WI38 (cell line): ENCODE results near the gene RAB9B.

Experiments
- H3K4me3 ChIP-seq: 2 replicates; pipeline ENCODE4 v1.5.1; 2011; ENCODE audit warnings: low read depth, mild to moderate bottlenecking, control low read depth, low read length
- CTCF ChIP-seq: IDR thresholded peaks from 2 replicates; pipeline ENCODE4 v1.5.1; 2012; ENCODE audit warnings: low read depth, mild to moderate bottlenecking, control low read depth, low read length

RAB9B gene, protein sequence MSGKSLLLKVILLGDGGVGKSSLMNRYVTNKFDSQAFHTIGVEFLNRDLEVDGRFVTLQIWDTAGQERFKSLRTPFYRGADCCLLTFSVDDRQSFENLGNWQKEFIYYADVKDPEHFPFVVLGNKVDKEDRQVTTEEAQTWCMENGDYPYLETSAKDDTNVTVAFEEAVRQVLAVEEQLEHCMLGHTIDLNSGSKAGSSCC

DNA sequence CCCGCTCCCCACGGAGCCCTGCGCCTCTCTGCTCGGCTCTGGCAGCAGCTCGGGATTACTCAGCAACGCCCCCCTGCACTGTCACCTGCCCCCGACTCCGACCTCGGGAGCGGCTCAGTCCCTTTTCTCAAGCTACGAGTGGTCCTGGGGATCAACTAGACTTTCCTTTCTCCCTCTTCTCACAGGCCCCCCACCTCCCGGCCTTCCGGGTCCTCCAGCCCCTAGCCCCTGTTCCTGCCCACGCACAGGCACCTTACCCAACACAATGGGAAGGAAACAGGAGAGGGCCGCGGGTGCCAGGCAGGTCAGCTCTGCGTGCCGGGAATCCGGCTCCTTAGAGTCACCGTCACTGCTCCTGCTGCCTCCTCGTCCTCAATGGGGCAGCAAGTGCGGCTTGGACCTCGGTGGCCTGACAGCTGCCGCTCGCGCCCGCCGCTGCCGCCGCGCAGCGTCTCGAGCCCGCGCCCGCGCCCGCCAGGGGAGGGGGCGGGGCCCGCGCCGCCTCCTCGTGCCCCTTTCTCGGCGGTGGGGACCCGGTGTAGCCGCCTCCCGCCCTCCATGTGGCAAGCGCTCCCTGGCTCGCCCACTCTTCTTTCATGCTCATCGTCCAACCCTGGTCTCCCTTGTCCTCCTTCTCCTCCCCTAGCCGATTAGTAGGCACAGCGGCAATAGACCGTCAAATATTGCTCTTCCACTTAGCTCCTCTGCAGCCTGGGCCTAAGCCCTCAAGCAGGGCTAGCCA, at the start of gene RAB9B:
Gene RAB9B, minus strand, starts transcription at position 455 of the 742 bp plus-strand sequence. CDS start 6,473 bp downstream, outside the sequence.
- H3K4me3 ChIP-seq = peak within 1 kb of the TSS; percentile 49
- no peak for TF ChIP-seq CTCF

DNA sequence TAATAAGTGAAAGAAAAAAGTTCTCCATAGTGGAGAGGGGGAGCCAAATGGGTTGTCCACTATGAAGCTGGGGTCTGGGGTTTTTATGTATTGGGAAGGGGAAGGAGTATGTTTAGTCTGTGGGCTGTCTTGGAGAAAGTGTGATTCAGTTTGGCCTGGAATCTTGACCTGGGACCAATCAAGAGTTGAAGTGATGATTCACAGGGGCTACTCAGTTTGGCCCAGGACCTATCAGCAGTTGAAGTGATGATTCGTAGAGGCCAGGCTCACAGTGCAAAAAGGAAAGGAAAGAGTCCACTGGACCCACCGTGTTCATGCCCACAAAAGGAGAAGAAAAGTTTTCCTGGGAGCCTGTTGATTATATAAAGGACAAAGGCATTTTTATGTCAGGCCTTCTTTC, 47.3 kb upstream of the RAB9B start:
- no peak for TF ChIP-seq CTCF

GRCh38 chrX:103878466-103879122, 46.5 kb upstream of the RAB9B start:
- TF ChIP-seq CTCF = no peak
- no peak overlapping the region for H3K4me3 ChIP-seq

More for the DNA sequence above, 47.3 kb upstream of the RAB9B start:
- no peak overlapping the region for H3K4me3 ChIP-seq

- H3K4me3 ChIP-seq = no peak overlapping the region
- TF ChIP-seq CTCF = no peak
These were observed 45.5 kb upstream of the RAB9B start for GRCh38 chrX:103877571-103877970.

GRCh38 chrX:103864886-103865534, 33.0 kb upstream of the RAB9B start:
- no peak for TF ChIP-seq CTCF
- no peak overlapping the region for H3K4me3 ChIP-seq

DNA sequence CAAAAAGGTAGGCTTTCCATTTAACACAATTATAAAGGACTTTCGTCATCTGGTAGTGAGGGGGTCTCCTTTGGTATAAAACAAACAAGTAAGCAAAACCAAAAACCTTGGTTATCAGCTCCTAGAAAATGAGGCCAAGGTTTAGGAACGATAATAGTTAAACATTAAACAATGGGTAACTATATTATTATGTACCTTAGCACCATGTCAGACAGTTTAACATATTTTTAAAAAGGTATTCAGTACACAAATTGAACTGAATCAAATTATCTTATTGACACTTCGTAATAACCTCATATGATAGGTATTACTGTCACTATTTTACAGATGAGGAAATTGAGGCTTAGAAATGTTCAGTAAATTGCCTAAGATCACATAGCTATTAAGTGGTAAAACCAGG, 32.1 kb upstream of the RAB9B start:
- TF ChIP-seq CTCF = no peak
- H3K4me3 ChIP-seq = no peak overlapping the region

- TF ChIP-seq CTCF = no peak
These were observed 29.1 kb upstream of the RAB9B start for GRCh38 chrX:103861200-103861599.

More at GRCh38 chrX:103861200-103861599, 29.1 kb upstream of the RAB9B start:
- H3K4me3 ChIP-seq = no peak overlapping the region
